ENCODE measurements around the gene VRK1.
A peak's percentile ranks its signal among the peaks of the same experiment; 100 is the strongest.

VRK1 gene

DNA sequence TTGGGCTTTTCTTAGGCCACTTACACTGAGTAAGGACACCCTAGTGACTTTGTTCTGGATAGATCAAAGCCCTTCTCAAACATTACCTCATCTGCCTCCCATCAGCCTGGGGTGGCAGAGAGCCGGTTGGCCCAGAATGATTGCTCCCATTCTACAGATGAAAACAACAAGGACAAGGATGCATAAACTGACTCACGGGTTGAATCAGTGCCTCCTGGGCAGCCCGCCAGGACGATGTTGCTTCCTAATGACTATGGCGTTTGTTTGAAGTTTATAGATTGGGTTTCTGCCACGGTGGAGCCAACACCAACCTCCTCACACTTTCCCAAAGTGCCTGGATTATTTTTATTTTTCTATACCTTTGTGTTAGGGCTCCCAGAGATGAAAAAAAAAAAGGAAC, 3.6 kb upstream of the VRK1 start:
- Histone ChIP-seq H3K27ac (ENCODE audit: low read depth, low read length) (no peak overlapping the region), H4K20me1 (ENCODE audit: control insufficient read depth, insufficient read depth, low read depth, low read length) (peaks cover 7% of the 10 kb centered on the region; the same call in 1 of the 2 replicates), H3K4me3 (ENCODE audit: low read length) (no peak overlapping the region), H3K4me1 (ENCODE audit: control insufficient read depth, low read length) (peaks cover 4% of the 10 kb centered on the region), H3K9me3 (ENCODE audit: control insufficient read depth, insufficient read depth, low read length) (no peaks in the 10 kb centered on the region), H3K36me3 (ENCODE audit: control insufficient read depth, low read length) (peaks cover under 1% of the 10 kb centered on the region; the same call in 1 of the 2 replicates), H3K4me2 (ENCODE audit: low read length) (no peak overlapping the region), H3F3A (ENCODE audit: control insufficient read depth, insufficient read depth) (no peaks in the 10 kb centered on the region), H3K79me2 (ENCODE audit: control insufficient read depth, low read length) (peaks cover 12% of the 10 kb centered on the region), H3K9me2 (replicated peaks; ENCODE audit: control insufficient read depth, low read length) (no peaks in the 10 kb centered on the region), H3K27me3 (ENCODE audit: control insufficient read depth, low read length) (peaks cover 27% of the 10 kb centered on the region)
- TF ChIP-seq, protein P1, sequence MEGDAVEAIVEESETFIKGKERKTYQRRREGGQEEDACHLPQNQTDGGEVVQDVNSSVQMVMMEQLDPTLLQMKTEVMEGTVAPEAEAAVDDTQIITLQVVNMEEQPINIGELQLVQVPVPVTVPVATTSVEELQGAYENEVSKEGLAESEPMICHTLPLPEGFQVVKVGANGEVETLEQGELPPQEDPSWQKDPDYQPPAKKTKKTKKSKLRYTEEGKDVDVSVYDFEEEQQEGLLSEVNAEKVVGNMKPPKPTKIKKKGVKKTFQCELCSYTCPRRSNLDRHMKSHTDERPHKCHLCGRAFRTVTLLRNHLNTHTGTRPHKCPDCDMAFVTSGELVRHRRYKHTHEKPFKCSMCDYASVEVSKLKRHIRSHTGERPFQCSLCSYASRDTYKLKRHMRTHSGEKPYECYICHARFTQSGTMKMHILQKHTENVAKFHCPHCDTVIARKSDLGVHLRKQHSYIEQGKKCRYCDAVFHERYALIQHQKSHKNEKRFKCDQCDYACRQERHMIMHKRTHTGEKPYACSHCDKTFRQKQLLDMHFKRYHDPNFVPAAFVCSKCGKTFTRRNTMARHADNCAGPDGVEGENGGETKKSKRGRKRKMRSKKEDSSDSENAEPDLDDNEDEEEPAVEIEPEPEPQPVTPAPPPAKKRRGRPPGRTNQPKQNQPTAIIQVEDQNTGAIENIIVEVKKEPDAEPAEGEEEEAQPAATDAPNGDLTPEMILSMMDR (IDR thresholded peaks at IDR 0.05; ENCODE audit: low read depth, low read length, poor library complexity, severe bottlenecking) = no peak
- no peak for TF ChIP-seq EZH2phosphoT487 (IDR thresholded peaks at IDR 0.05; ENCODE audit: borderline replicate concordance, low read length)

DNA sequence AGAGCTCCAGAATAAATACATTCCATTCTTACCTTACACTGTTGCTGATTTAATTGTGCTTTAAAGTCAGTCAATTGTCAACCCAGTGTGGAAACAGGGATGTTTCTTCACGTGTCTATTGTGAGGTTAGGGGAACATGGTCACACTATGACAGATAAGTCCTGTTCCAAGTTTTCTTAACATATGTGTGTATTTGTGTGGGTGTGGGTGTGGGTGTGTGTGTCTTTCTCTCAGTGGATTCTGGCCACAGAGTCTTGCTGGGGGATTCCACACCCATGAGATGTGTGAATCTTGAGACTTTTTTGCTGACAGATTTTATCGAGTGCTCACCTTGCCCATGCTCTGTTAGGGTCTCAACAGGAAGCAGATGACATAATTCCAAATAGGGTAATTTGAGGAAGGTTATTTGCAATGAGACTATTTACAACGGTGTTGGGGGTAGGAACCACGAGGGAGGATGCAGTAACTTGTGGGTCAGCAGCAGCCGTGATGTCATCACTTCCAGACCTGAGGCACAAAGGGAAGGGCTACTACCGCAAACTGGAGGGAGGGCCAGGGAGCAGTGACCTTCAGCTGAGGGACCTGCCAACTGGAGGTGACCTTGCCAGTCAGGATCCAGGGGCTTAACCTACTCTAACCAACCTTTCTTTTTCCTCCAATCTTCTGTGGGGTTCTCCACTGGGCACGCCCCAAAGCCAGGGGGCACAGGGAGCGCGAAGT, 1.9 kb upstream of the VRK1 start:
- Histone ChIP-seq H3F3A (ENCODE audit: control insufficient read depth, insufficient read depth) (no peaks in the 10 kb centered on the region), H3K4me2 (ENCODE audit: low read length) (no peak overlapping the region), H3K4me1 (ENCODE audit: control insufficient read depth, low read length) (peaks cover 15% of the 10 kb centered on the region), H3K36me3 (ENCODE audit: control insufficient read depth, low read length) (peaks cover 14% of the 10 kb centered on the region), H3K9me2 (replicated peaks; ENCODE audit: control insufficient read depth, low read length) (no peaks in the 10 kb centered on the region), H3K79me2 (ENCODE audit: control insufficient read depth, low read length) (peaks cover 30% of the 10 kb centered on the region), H3K4me3 (ENCODE audit: low read length) (no peak overlapping the region), H3K27ac (ENCODE audit: low read depth, low read length) (no peak overlapping the region), H3K9me3 (ENCODE audit: control insufficient read depth, insufficient read depth, low read length) (no peaks in the 10 kb centered on the region), H4K20me1 (ENCODE audit: control insufficient read depth, insufficient read depth, low read depth, low read length) (peaks cover 22% of the 10 kb centered on the region), H3K27me3 (ENCODE audit: control insufficient read depth, low read length) (peaks cover 22% of the 10 kb centered on the region)
- TF ChIP-seq, protein P1 (IDR thresholded peaks at IDR 0.05; ENCODE audit: low read depth, low read length, poor library complexity, severe bottlenecking) = no peak
- no peak for TF ChIP-seq EZH2phosphoT487 (IDR thresholded peaks at IDR 0.05; ENCODE audit: borderline replicate concordance, low read length)

DNA sequence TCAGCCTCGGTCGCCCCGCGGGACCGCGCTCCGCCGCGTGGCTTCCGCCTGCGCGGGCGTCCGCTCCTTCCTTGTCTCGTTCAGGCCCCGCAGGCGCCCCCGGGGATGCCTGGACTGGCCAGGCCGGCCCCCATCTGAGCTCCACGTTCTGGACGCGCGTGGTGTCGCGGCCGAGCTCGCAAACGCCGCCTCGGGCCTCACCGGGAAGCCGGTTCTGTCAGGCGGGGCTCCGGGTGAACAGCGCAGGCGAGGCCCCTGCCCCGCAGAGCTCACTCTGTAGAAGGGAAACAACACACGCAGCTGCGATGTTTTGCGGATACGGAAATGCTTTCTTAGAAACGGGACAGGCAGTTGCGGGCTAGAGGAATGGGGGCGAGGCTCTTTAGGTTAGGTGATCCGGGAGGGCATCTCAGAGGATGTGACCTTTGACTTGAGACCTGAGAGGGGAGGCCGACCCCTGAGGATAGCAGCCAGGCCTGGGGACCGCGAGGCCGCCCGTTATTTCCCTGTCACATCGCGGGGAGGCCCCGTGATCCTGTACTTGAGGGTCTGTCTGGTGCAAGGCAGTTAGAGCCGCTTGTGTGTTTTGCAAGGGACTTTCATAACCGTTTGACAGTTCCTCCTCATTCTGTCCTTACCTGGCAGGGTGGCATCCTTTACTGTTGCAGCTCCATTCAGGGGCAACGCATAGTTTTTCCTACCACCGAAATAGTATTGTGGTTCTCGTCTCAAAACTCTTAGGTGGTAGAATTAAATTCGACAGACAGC, 584 bp downstream of the VRK1 start:
- TF ChIP-seq, protein P1 (IDR thresholded peaks at IDR 0.05; ENCODE audit: low read depth, low read length, poor library complexity, severe bottlenecking) = no peak
- no peak for TF ChIP-seq EZH2phosphoT487 (IDR thresholded peaks at IDR 0.05; ENCODE audit: borderline replicate concordance, low read length)
- Histone ChIP-seq H3K9me2 (replicated peaks; ENCODE audit: control insufficient read depth, low read length) (no peaks in the 10 kb centered on the region), H4K20me1 (ENCODE audit: control insufficient read depth, insufficient read depth, low read depth, low read length) (peaks cover 38% of the 10 kb centered on the region), H3K4me2 (ENCODE audit: low read length) (peak overlapping the region; percentile 85), H3K36me3 (ENCODE audit: control insufficient read depth, low read length) (peaks cover 35% of the 10 kb centered on the region), H3K4me3 (ENCODE audit: low read length) (peak overlapping the region; percentile 96), H3K27me3 (ENCODE audit: control insufficient read depth, low read length) (peaks cover 15% of the 10 kb centered on the region), H3K4me1 (ENCODE audit: control insufficient read depth, low read length) (peaks cover 18% of the 10 kb centered on the region), H3K27ac (ENCODE audit: low read depth, low read length) (peak overlapping the region; percentile 59), H3K9me3 (ENCODE audit: control insufficient read depth, insufficient read depth, low read length) (no peaks in the 10 kb centered on the region), H3F3A (ENCODE audit: control insufficient read depth, insufficient read depth) (no peaks in the 10 kb centered on the region), H3K79me2 (ENCODE audit: control insufficient read depth, low read length) (peaks cover 55% of the 10 kb centered on the region)
